HG03060 (cell line): Measurements from ENCODE around the gene SLAMF6.
"Not testable (repeated sequence)": the region's sequence is repeated elsewhere in the genome, so short reads cannot be mapped to it uniquely, and the experiment has no call there.

Experiments used
- ATAC-seq: cut with Tn5 transposase; IDR thresholded peaks from one replicate; pipeline ENCODE4 v1.9.1; 2021; ENCODE audit warnings: low read depth, moderate number of reproducible peaks; ENCODE audit not compliant: unreplicated experiment

Gene SLAMF6

GRCh38 chr1:160544647-160545046 is 21.6 kb upstream of the SLAMF6 start:
- ATAC-seq: no peak

GRCh38 chr1:160542303-160542945 is 19.4 kb upstream of the SLAMF6 start:
- ATAC-seq: no peak

- no peak for ATAC-seq
Measured at GRCh38 chr1:160541622-160542302, 18.7 kb upstream of the SLAMF6 start.

GRCh38 chr1:160540859-160541233 is 17.8 kb upstream of the SLAMF6 start:
- no peak for ATAC-seq

- ATAC-seq: peak; percentile 88
Measured at GRCh38 chr1:160539990-160540858, 17.2 kb upstream of the SLAMF6 start.

GRCh38 chr1:160539684-160539989 is 16.6 kb upstream of the SLAMF6 start:
- no peak for ATAC-seq

GRCh38 chr1:160538985-160539651 is 16.1 kb upstream of the SLAMF6 start:
- no peak for ATAC-seq

GRCh38 chr1:160537714-160538665 is 14.9 kb upstream of the SLAMF6 start:
- no peak for ATAC-seq

- no peak for ATAC-seq
Measured at GRCh38 chr1:160534823-160535605, 12.0 kb upstream of the SLAMF6 start.

GRCh38 chr1:160532557-160532813 is 9.4 kb upstream of the SLAMF6 start:
- ATAC-seq: not testable (repeated sequence)

GRCh38 chr1:160531809-160532556 is 8.9 kb upstream of the SLAMF6 start:
- not testable (repeated sequence) for ATAC-seq

- ATAC-seq: not testable (repeated sequence)
Measured at GRCh38 chr1:160529401-160529952, 6.4 kb upstream of the SLAMF6 start.

- not testable (repeated sequence) for ATAC-seq
Measured at GRCh38 chr1:160523789-160524188, 734 bp upstream of the SLAMF6 start.

- no peak for ATAC-seq
Measured at GRCh38 chr1:160522136-160522535, 919 bp downstream of the SLAMF6 start.

- ATAC-seq: no peak
Measured at GRCh38 chr1:160521554-160521953, 1.5 kb downstream of the SLAMF6 start.

GRCh38 chr1:160520999-160521398 is 2.1 kb downstream of the SLAMF6 start:
- ATAC-seq: no peak

- no peak for ATAC-seq
Measured at GRCh38 chr1:160520582-160520981, 2.5 kb downstream of the SLAMF6 start.

GRCh38 chr1:160519642-160520435 is 3.2 kb downstream of the SLAMF6 start:
- no peak for ATAC-seq
